Neural progenitor cell (in vitro differentiated cells): ENCODE results near the gene CBFA2T3. TPM values are rescaled to one million over a fixed set of nuclear protein-coding genes. Genes with fewer than 3 reads are reported as not detected.

Source experiments
- DNase-seq: peaks from one replicate; pipeline ENCODE4 v3.0.0-alpha.2; 2016; ENCODE audit warnings: low spot score
- H2AFZ ChIP-seq: fragments of 200-600 bp; sonication (generic); replicated peaks from 2 replicates; pipeline ENCODE4 v1.6.1; 2016; ENCODE audit warnings: antibody characterized with exemption
- H3F3A ChIP-seq: fragments of 200-600 bp; sonication (generic); 2 replicates; pipeline ENCODE4 v1.6.1; 2016; ENCODE audit warnings: antibody characterized with exemption, low read depth
- H3K27ac ChIP-seq: fragments of 200-600 bp; sonication (generic); 2 replicates; pipeline ENCODE4 v1.5.1; 2016; ENCODE audit warnings: mild to moderate bottlenecking
- H3K27me3 ChIP-seq: fragments of 200-600 bp; sonication (generic); 2 replicates; pipeline ENCODE4 v1.6.1; 2016; ENCODE audit warnings: mild to moderate bottlenecking, moderate library complexity
- H3K36me3 ChIP-seq: fragments of 200-600 bp; sonication (generic); 2 replicates; pipeline ENCODE4 v1.5.1; 2016
- H3K4me1 ChIP-seq: fragments of 200-600 bp; sonication (generic); 2 replicates; pipeline ENCODE4 v1.6.1; 2016; ENCODE audit warnings: mixed run types
- H3K4me2 ChIP-seq: fragments of 200-600 bp; sonication (generic); 2 replicates; pipeline ENCODE4 v1.6.1; 2016
- H3K4me3 ChIP-seq: fragments of 200-600 bp; sonication (generic); 2 replicates; pipeline ENCODE4 v1.5.1; 2016
- H3K79me2 ChIP-seq: fragments of 200-600 bp; sonication (generic); 2 replicates; pipeline ENCODE4 v1.6.1; 2016; ENCODE audit warnings: low read depth
- H3K9ac ChIP-seq: fragments of 200-600 bp; sonication (generic); 2 replicates; pipeline ENCODE4 v1.6.1; 2016
- H3K9me3 ChIP-seq: fragments of 200-600 bp; sonication (generic); 2 replicates; pipeline ENCODE4 v1.5.1; 2016; ENCODE audit warnings: low read depth
- H4K20me1 ChIP-seq: fragments of 200-600 bp; sonication (generic); 2 replicates; pipeline ENCODE4 v1.6.1; 2016; ENCODE audit warnings: low read depth
- H3K27ac Mint-ChIP-seq: 3 replicates; pipeline ENCODE4 v1.8.0; 2021; ENCODE audit warnings: mixed read lengths
- H3K27me3 Mint-ChIP-seq: 2 replicates; pipeline ENCODE4 v1.8.0; 2022; ENCODE audit warnings: low read depth, mild to moderate bottlenecking, inconsistent platforms, moderate library complexity, mixed read lengths; ENCODE audit not compliant: insufficient read depth
- H3K36me3 Mint-ChIP-seq: 3 replicates; pipeline ENCODE4 v1.8.0; 2021; ENCODE audit warnings: mixed read lengths
- H3K4me1 Mint-ChIP-seq: 3 replicates; pipeline ENCODE4 v1.8.0; 2021; ENCODE audit warnings: mixed read lengths
- H3K4me3 Mint-ChIP-seq: 3 replicates; pipeline ENCODE4 v1.8.0; 2021; ENCODE audit warnings: mild to moderate bottlenecking, moderate library complexity, mixed read lengths
- H3K9me3 Mint-ChIP-seq: 3 replicates; pipeline ENCODE4 v1.8.0; 2020; ENCODE audit warnings: mixed read lengths
- EZH2 ChIP-seq: fragments of 200-600 bp; sonication (generic); IDR thresholded peaks from 2 replicates; pipeline ENCODE4 v1.6.1; 2017; ENCODE audit warnings: antibody characterized with exemption, mild to moderate bottlenecking, moderate library complexity
- EZH2phosphoT487 ChIP-seq: fragments of 200-600 bp; sonication (generic); IDR thresholded peaks from 2 replicates; pipeline ENCODE4 v1.6.1; 2017; ENCODE audit warnings: antibody characterized with exemption
- total RNA-seq: library from RNA; depleted of rRNA; stranded (reverse); fragments of >200 nt; gene quantifications from 2 replicates; pipeline ENCODE4 v1.2.3, GENCODE V29; 2015; ENCODE audit warnings: low replicate concordance
- TF ChIP-seq, protein P1 (sequence below): fragments of 200-600 bp; sonication (generic); IDR thresholded peaks from 2 replicates; pipeline ENCODE4 v1.5.1; 2017; ENCODE audit warnings: antibody characterized with exemption, mild to moderate bottlenecking

Gene CBFA2T3
- total RNA-seq, 1 donor from 2014 or later = 0.22 TPM

DNA sequence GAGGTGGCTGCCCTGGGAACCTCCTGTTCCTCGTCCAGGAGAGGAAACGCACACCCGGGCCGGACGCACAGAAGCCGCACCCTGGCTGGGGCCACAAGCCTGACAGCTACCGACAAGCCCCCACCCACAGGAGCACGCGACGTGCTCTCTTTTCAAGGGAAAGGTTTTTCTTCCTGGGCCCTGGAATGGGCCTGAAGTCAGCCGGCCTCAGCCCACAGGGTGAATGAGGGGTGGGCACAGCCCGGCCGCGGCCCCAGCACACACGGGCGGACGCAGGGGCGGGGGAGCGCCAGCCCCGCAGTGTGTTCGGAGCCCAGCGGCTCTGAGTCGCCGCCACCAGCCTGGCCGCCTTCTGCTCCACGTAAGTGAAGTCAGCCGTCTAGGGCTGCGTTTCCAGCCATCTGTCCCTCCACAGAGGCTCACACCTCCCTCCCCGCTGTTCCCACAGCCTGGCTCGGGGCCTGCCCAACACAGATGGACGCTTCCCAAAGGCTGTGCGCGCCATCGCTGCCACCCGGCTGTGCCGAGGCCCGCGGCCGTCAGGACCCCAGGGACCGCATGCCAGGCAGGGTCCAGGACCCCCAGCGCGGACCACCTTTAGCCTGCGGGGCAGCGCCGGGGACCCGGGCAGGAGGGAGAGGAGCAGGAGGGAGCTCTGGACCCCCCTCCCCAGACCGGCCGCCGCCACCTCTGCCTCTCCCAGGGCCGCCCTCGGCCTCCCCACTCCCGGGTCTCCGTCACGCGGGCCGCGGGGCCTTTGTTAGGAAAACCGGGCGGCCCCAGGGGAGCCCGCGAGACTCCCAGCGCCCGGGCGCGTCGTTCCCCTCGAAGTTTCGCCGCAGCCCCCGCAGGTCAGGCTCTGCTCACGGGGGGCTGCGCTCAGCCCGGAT is 36.8 kb downstream of the CBFA2T3 start:
- Histone ChIP-seq H3K4me3 (peak overlapping the region; percentile 57), H3K4me1 (no peaks in the 10 kb centered on the region), H3K9me3 (no peaks in the 10 kb centered on the region), H2AFZ (peak overlapping the region; percentile 32), H3K9ac (no peak overlapping the region), H3K79me2 (no peaks in the 10 kb centered on the region), H3K36me3 (no peaks in the 10 kb centered on the region), H3K27ac (no peak overlapping the region), H3F3A (peaks cover 19% of the 10 kb centered on the region), H3K27me3 (peaks cover 81% of the 10 kb centered on the region), H3K4me2 (peak overlapping the region; percentile 84), H4K20me1 (peaks cover 10% of the 10 kb centered on the region)
- Mint-ChIP-seq H3K36me3 (no peaks in the 10 kb centered on the region), H3K4me1 (peaks cover 9% of the 10 kb centered on the region), H3K4me3 (peak overlapping the region; percentile 18), H3K27me3 (peaks cover 25% of the 10 kb centered on the region), H3K9me3 (no peaks in the 10 kb centered on the region), H3K27ac (no peak overlapping the region)
- DNase-seq = peak; percentile 59
- TF ChIP-seq EZH2phosphoT487 (peak; percentile 98), EZH2 (peak; percentile 99)
- TF ChIP-seq, protein P1, sequence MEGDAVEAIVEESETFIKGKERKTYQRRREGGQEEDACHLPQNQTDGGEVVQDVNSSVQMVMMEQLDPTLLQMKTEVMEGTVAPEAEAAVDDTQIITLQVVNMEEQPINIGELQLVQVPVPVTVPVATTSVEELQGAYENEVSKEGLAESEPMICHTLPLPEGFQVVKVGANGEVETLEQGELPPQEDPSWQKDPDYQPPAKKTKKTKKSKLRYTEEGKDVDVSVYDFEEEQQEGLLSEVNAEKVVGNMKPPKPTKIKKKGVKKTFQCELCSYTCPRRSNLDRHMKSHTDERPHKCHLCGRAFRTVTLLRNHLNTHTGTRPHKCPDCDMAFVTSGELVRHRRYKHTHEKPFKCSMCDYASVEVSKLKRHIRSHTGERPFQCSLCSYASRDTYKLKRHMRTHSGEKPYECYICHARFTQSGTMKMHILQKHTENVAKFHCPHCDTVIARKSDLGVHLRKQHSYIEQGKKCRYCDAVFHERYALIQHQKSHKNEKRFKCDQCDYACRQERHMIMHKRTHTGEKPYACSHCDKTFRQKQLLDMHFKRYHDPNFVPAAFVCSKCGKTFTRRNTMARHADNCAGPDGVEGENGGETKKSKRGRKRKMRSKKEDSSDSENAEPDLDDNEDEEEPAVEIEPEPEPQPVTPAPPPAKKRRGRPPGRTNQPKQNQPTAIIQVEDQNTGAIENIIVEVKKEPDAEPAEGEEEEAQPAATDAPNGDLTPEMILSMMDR = no peak

DNA sequence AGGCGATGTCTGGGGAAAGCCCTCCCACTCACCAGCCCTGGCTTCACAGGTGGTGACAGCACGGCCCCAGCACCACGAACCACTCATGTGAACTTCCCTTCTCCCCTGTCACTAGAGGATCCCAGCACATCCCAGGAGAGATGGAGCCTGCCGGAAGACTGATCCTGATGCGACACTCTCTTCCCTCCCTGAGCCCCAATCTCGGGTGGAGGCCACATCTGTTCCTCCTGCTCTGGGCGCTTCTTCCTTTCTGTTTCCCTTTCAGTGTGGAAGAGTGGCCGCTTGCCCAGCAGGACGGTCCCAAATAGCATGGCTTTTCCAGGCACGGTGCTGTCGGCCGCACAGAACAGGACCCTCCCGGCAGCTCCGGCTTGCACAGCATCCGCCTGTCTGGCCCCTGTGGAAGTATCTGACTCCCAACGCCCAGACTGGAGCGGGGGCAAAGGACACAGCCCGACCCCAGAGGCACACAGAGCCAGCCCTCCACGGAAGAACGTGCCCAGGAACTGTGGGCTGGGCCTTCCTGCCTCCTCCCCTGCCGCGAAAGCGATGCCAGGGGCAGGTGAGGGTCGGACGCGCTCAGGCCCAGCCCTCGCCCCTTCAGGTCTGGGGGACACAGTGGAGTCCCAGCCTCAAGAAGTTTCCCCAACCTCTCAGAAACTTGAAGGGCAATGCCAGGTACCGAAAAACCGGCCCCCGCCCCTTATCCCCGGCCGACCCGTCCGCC is 37.6 kb downstream of the CBFA2T3 start:
- no peak overlapping the region for H3K9ac ChIP-seq
- no peaks in the 10 kb centered on the region for H3K9me3 Mint-ChIP-seq
- peak overlapping the region; percentile 72 for H3K4me3 Mint-ChIP-seq
- no peaks in the 10 kb centered on the region for H3K4me1 ChIP-seq
- no peaks in the 10 kb centered on the region for H3K79me2 ChIP-seq
- peaks cover 10% of the 10 kb centered on the region for H4K20me1 ChIP-seq
- H3K4me2 ChIP-seq = no peak overlapping the region
- H3K4me3 ChIP-seq = no peak overlapping the region
- no peaks in the 10 kb centered on the region for H3K36me3 ChIP-seq
- no peaks in the 10 kb centered on the region for H3K9me3 ChIP-seq
- no peak overlapping the region for H3K27ac ChIP-seq
- no peak overlapping the region for H2AFZ ChIP-seq
- TF ChIP-seq, protein P1 = no peak
- TF ChIP-seq EZH2 (no peak), EZH2phosphoT487 (no peak)
- H3K27me3 Mint-ChIP-seq = peaks cover 23% of the 10 kb centered on the region
- DNase-seq = no peak
- H3K4me1 Mint-ChIP-seq = peaks cover 9% of the 10 kb centered on the region
- H3K27ac Mint-ChIP-seq = no peak overlapping the region
- H3K36me3 Mint-ChIP-seq = no peaks in the 10 kb centered on the region
- H3K27me3 ChIP-seq = peaks cover 73% of the 10 kb centered on the region
- peaks cover 19% of the 10 kb centered on the region for H3F3A ChIP-seq

DNA sequence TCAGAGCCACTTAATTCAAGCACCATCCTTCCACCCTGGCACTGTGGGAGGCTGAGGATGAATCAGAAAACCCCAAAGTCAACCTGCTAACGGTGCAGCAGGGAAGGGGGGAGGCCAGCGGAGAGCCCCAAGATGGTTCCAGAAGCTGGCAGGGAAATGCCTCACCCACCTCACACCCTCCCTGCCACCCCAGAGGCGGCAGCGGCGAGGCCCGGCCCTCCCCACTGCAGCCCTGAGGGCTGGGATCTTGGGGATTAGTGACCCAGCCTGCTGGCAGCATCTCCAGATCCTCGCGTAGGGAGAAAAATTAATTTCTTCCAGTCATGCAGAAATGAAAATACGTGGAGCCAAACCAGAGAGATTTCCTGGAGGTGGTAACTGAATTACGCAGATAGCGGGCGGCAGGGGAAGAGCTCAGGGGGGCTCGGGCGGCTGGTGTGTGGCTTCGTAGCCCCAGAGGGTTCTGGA is 38.2 kb downstream of the CBFA2T3 start:
- no peaks in the 10 kb centered on the region for H3K79me2 ChIP-seq
- no peak overlapping the region for H3K27ac ChIP-seq
- no peaks in the 10 kb centered on the region for H3K4me1 ChIP-seq
- Mint-ChIP-seq H3K27me3 (peaks cover 23% of the 10 kb centered on the region), H3K27ac (no peak overlapping the region), H3K9me3 (no peaks in the 10 kb centered on the region), H3K4me3 (peak overlapping the region; percentile 72), H3K36me3 (no peaks in the 10 kb centered on the region), H3K4me1 (peaks cover 9% of the 10 kb centered on the region)
- peaks cover 10% of the 10 kb centered on the region for H4K20me1 ChIP-seq
- no peak overlapping the region for H2AFZ ChIP-seq
- no peaks in the 10 kb centered on the region for H3K9me3 ChIP-seq
- TF ChIP-seq, protein P1 = no peak
- TF ChIP-seq EZH2phosphoT487 (no peak), EZH2 (no peak)
- no peak overlapping the region for H3K4me3 ChIP-seq
- H3F3A ChIP-seq = peaks cover 19% of the 10 kb centered on the region
- H3K36me3 ChIP-seq = no peaks in the 10 kb centered on the region
- no peak overlapping the region for H3K4me2 ChIP-seq
- DNase-seq = no peak
- H3K27me3 ChIP-seq = peaks cover 71% of the 10 kb centered on the region
- no peak overlapping the region for H3K9ac ChIP-seq
